Esophagus muscularis mucosa (tissue), 4 donors: ENCODE results near the gene TEX261.

Experiments
- CTCF ChIP-seq, 3 experiments: fragments of 200-600 bp in 2 of 3; fragments of 450-650 bp in 1 of 3; sonication (generic) in 2 of 3; IDR thresholded peaks; one replicate each; pipeline ENCODE4 v1.5.1; 2017 to 2019; ENCODE audit warnings: antibody characterized with exemption in 3 of 3, mild to moderate bottlenecking in 2 of 3, moderate library complexity in 1 of 3
- EP300 ChIP-seq: sonication (generic); formaldehyde crosslinking; IDR thresholded peaks from one replicate; pipeline ENCODE4 v1.6.1; 2017; ENCODE audit warnings: antibody characterized with exemption
- POLR2A ChIP-seq: fragments of 450-650 bp; IDR thresholded peaks from one replicate; pipeline ENCODE4 v1.6.1; 2017; ENCODE audit warnings: antibody characterized with exemption, moderate library complexity, mild to moderate bottlenecking, low read depth
- POLR2AphosphoS5 ChIP-seq, 2 donors: sonication (generic); formaldehyde crosslinking; IDR thresholded peaks; one replicate each; pipeline ENCODE4 v1.6.1; 2017; ENCODE audit warnings: antibody characterized with exemption in 2 of 2

DNA sequence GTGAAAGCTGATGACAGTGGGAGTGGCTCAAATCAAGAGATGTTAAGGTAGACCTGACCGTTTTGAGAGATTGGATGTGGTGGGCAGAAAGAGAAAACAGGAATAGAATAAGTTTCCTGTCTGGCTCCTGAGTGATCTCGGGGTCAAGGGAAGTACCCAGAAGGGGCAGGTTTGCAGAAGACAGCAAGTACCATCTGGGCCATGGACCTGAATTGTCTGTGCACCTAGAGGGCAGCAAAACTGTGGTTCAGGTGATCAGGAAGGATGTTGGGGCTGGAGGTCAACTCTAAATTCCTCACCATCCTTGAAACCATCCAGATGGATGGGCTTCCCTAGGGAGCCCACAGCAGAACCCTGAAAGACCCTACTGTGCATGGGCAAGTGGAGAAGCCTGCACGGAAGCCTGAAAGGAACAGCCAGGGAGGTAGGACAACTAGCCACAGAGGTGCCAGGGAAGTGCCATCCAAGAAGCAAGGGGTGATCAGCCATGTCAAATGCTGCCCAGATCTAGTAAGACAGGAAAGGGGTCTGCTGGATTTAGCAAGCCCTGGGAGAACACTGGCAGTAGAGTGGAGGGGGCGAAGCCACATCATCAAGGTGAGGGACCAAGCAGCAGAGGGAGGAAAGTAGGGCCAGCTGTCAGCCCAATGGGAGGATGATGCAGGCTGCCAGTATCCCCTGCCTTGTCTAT lies 8.0 kb downstream of the TEX261 start:
- TF ChIP-seq POLR2A: no peak
- no peak for TF ChIP-seq EP300
- no peak for TF ChIP-seq CTCF (IDR thresholded peaks at IDR 0.05)
- TF ChIP-seq POLR2AphosphoS5 (IDR thresholded peaks at IDR 0.05): no peak
